Measurements from ENCODE around the gene RSPH6A. TPM values are rescaled to one million over a fixed set of nuclear protein-coding genes. Genes with fewer than 3 reads are reported as not detected.

RSPH6A gene
- polyA plus RNA-seq, 1 of the 3 experiments (the other 2 are of a cell fraction) = 0.02 TPM

DNA sequence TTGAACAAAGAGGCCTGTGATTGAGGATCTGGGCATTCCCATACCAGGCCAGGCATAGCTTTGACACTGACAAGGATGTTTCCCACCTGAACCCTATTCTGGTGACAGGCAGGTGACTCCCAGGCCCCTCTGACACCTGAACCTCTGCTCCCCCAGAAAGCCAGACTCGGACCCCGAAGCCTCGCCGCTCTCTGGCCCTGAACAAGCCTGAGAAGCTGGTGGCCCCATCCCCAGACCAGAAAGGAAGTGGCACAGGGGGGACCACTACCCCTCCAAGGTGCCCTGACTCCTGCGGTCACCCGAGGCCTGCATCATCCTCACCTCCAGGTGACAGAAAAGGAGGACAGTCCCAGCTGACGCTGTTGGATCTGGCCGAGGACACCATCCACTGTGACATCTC is 60.8 kb downstream of the RSPH6A start:
- no peaks in the 10 kb centered on the region for H3K4me1 ChIP-seq (ENCODE audit: control insufficient read depth in 1 of 2, insufficient read depth in 2 of 2, low read depth in 1 of 2, low read length in 1 of 2)
- H3K4me2 ChIP-seq = no peak overlapping the region
- H3K79me2 ChIP-seq (ENCODE audit: insufficient read depth) = no peaks in the 10 kb centered on the region
- H3K9me2 ChIP-seq = no peaks in the 10 kb centered on the region
- TF ChIP-seq REST (IDR thresholded peaks at IDR 0.05; ENCODE audit: low read depth, low read length) = no peak
- no peak for TF ChIP-seq SMC3 (IDR thresholded peaks at IDR 0.05; ENCODE audit: low read depth, low read length)
- no peak for TF ChIP-seq EZH2phosphoT487 (IDR thresholded peaks at IDR 0.05; ENCODE audit: borderline replicate concordance, low read depth)
- no peak for TF ChIP-seq NFIC (IDR thresholded peaks at IDR 0.05; ENCODE audit: borderline replicate concordance)
- TF ChIP-seq CHD2 (IDR thresholded peaks at IDR 0.05; ENCODE audit: low read length, partially characterized antibody) = no peak
- no peak for TF ChIP-seq MXI1 (IDR thresholded peaks at IDR 0.05; ENCODE audit: low read depth, low read length)
- no peak for TF ChIP-seq YY1 (IDR thresholded peaks at IDR 0.05; ENCODE audit: low read depth)
- no peak for TF ChIP-seq JUND (IDR thresholded peaks at IDR 0.05)
- no peak for TF ChIP-seq RFX5 (IDR thresholded peaks at IDR 0.05; ENCODE audit: low read length)
- TF ChIP-seq RCOR1 (IDR thresholded peaks at IDR 0.05; ENCODE audit: low read length) = no peak
- TF ChIP-seq, protein P1, sequence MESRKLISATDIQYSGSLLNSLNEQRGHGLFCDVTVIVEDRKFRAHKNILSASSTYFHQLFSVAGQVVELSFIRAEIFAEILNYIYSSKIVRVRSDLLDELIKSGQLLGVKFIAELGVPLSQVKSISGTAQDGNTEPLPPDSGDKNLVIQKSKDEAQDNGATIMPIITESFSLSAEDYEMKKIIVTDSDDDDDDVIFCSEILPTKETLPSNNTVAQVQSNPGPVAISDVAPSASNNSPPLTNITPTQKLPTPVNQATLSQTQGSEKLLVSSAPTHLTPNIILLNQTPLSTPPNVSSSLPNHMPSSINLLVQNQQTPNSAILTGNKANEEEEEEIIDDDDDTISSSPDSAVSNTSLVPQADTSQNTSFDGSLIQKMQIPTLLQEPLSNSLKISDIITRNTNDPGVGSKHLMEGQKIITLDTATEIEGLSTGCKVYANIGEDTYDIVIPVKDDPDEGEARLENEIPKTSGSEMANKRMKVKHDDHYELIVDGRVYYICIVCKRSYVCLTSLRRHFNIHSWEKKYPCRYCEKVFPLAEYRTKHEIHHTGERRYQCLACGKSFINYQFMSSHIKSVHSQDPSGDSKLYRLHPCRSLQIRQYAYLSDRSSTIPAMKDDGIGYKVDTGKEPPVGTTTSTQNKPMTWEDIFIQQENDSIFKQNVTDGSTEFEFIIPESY (IDR thresholded peaks at IDR 0.05; ENCODE audit: borderline replicate concordance, low read depth) = no peak
- TF ChIP-seq RXRA (IDR thresholded peaks at IDR 0.05; ENCODE audit: borderline replicate concordance, low read depth) = no peak
- TF ChIP-seq MEF2A (IDR thresholded peaks at IDR 0.05; ENCODE audit: borderline replicate concordance, low read depth) = no peak
- no peak for TF ChIP-seq GABPA (IDR thresholded peaks at IDR 0.05; ENCODE audit: low read depth)
- TF ChIP-seq FOSL2 (IDR thresholded peaks at IDR 0.05; ENCODE audit: borderline replicate concordance, low read depth) = no peak
- TF ChIP-seq, protein P2, sequence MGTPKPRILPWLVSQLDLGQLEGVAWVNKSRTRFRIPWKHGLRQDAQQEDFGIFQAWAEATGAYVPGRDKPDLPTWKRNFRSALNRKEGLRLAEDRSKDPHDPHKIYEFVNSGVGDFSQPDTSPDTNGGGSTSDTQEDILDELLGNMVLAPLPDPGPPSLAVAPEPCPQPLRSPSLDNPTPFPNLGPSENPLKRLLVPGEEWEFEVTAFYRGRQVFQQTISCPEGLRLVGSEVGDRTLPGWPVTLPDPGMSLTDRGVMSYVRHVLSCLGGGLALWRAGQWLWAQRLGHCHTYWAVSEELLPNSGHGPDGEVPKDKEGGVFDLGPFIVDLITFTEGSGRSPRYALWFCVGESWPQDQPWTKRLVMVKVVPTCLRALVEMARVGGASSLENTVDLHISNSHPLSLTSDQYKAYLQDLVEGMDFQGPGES (IDR thresholded peaks at IDR 0.05; ENCODE audit: low read depth, low read length) = no peak
- TF ChIP-seq RAD21 (IDR thresholded peaks at IDR 0.05; ENCODE audit: low read length) = no peak
- no peak for TF ChIP-seq FOXM1 (IDR thresholded peaks at IDR 0.05; ENCODE audit: low read depth)
- TF ChIP-seq SIN3A (IDR thresholded peaks at IDR 0.05; ENCODE audit: borderline replicate concordance, low read depth, low read length) = no peak
- no peak overlapping the region for H3K27ac ChIP-seq (ENCODE audit: low read depth in 2 of 2, low read length in 1 of 2)
- H3F3A ChIP-seq (replicated peaks; ENCODE audit: insufficient read depth) = no peaks in the 10 kb centered on the region
- POLR2A ChIA-PET = no interaction called here
- 80% methylated on average over 1 of the region's 8 CpGs for WGBS (ENCODE audit: low lambda C conversion rate)
- no peaks in the 10 kb centered on the region for H3K36me3 ChIP-seq (replicated peaks in 1 of 2; ENCODE audit: control insufficient read depth in 1 of 2, insufficient read depth in 2 of 2, low read length in 1 of 2)
- H3K9me3 ChIP-seq = no peaks in the 10 kb centered on the region
- H3K9ac ChIP-seq = no peak overlapping the region
- no peaks in the 10 kb centered on the region for H4K20me1 ChIP-seq (ENCODE audit: insufficient read depth)
- H3K27me3 ChIP-seq (ENCODE audit: insufficient read depth) = no peaks in the 10 kb centered on the region
- H3K4me3 ChIP-seq (ENCODE audit: low read depth in 2 of 2, low read length in 1 of 2) = no peak overlapping the region
- no peak overlapping the region for H2AFZ ChIP-seq (ENCODE audit: low read depth)
- CTCF ChIA-PET = interaction anchor here (2.8 kb wide), 1 partner anchor 16 kb away, joined by 9 read pairs; the partner anchor contains the start of gene SIX5
- DNase-seq = no peak
